ENCODE results near the gene NAIF1. TPM values are rescaled to one million over a fixed set of nuclear protein-coding genes. Genes with fewer than 3 reads are reported as not detected.
"Not testable (repeated sequence)": the region's sequence is repeated elsewhere in the genome, so short reads cannot be mapped to it uniquely, and the experiment has no call there.

The NAIF1 gene
- total RNA-seq, 4 donors from 2014 or later: 3.8 to 27.4 (median 10.6) TPM

DNA sequence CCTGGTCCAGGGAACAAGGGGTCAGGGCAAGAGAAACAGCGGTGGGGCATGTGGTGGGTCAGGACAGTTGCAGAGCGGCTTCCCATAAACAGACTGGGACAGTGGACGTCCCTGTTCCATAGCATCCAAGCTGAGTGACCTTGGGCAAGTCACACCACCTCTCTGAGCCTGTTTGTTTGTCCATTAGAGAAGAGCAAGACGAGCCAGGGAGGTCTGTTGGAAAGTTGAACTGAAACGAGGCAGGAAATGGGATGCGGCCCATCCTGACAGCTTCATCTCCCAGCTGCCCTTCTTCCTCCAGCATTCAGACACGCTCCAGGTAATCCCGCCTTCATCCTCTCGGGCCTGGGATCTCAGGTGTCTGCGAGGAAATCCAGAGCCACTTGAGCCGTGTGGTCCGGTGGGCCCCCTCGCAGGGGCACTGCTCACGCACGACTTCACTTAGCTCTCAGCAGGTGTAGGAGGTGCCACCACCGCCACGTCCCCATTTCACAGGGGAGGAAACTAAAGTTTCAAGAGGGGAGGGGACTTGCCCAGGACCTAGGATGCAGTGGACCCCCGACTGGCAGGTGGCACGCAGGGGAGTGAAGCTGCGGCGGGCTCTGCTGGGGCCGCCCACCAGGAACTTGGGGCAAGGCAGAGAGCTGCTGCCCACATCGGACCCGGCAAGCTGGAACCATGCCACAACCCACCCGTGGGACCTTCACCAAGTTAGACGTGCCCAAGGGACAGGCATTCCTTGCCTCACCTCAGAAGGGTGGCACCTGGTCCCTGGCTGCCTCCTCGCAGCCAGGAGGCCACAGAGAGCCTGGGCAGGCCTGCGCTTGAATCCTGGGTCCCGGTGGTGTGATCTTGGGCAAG, 47.4 kb upstream of the NAIF1 start:
- Histone ChIP-seq H3K36me3 (no peaks in the 10 kb centered on the region), H3K4me1 (no peaks in the 10 kb centered on the region), H3K27ac (no peak overlapping the region), H3K27me3 (no peaks in the 10 kb centered on the region), H3K9me3 (no peaks in the 10 kb centered on the region), H3K4me3 (no peak overlapping the region)
- no peak for TF ChIP-seq POLR2A (IDR thresholded peaks at IDR 0.05)
- TF ChIP-seq, protein P1, sequence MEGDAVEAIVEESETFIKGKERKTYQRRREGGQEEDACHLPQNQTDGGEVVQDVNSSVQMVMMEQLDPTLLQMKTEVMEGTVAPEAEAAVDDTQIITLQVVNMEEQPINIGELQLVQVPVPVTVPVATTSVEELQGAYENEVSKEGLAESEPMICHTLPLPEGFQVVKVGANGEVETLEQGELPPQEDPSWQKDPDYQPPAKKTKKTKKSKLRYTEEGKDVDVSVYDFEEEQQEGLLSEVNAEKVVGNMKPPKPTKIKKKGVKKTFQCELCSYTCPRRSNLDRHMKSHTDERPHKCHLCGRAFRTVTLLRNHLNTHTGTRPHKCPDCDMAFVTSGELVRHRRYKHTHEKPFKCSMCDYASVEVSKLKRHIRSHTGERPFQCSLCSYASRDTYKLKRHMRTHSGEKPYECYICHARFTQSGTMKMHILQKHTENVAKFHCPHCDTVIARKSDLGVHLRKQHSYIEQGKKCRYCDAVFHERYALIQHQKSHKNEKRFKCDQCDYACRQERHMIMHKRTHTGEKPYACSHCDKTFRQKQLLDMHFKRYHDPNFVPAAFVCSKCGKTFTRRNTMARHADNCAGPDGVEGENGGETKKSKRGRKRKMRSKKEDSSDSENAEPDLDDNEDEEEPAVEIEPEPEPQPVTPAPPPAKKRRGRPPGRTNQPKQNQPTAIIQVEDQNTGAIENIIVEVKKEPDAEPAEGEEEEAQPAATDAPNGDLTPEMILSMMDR (IDR thresholded peaks at IDR 0.05): no peak
- intact Hi-C loops (cut with DNase I; ENCODE audit: low total_unique reads): loop anchor here (10.0 kb wide), 1 partner anchor 80 kb away; no protein-coding TSS in a partner anchor
- DNase-seq: peak; percentile 16 to 31

DNA sequence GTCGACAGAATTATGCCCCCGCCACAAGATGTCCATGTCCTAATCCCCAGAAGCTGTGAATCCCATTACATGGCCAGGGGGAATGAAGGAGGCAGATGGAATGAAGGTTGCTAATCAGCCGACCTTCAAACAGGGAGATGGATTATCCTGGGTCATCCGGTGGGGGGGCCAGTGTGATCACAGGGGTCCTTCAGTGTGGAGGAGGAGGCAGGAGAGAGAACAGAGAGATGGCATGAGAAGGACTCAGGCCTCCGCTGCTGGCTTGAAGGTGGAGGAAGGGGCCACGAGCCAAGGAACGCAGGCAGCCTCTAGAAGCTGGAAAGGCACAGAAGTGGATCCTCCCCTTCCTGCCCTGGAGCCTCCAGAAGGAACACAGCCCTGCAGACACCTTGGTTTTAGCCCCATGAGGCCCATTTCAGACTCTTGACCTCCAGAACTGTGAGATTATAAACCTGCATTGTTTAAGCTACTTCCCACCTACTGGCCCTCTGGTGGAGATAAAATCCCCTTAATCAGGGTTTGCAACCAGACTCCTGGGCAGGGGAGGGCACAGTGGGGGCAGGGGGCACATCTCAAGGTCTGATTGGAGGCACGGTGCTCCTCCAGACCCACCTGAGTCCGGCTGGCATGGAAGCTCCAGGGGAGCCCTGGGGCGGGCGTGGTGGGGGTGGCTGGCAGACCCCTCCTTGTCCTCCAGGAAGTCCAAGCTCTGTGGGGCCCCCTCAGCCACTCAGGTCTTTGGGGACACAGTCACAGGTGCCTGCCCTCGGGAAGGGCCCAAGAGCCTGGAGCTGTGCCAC, 46.6 kb upstream of the NAIF1 start:
- intact Hi-C loops (cut with DNase I; ENCODE audit: low total_unique reads): loop anchor here (10.0 kb wide), 1 partner anchor 79 kb away; no protein-coding TSS in a partner anchor
- Histone ChIP-seq H3K4me1 (no peaks in the 10 kb centered on the region), H3K36me3 (no peaks in the 10 kb centered on the region), H3K4me3 (no peak overlapping the region), H3K27me3 (no peaks in the 10 kb centered on the region), H3K9me3 (no peaks in the 10 kb centered on the region), H3K27ac (no peak overlapping the region)
- DNase-seq: no peak
- TF ChIP-seq, protein P1 (IDR thresholded peaks at IDR 0.05): no peak
- TF ChIP-seq POLR2A (IDR thresholded peaks at IDR 0.05): no peak

DNA sequence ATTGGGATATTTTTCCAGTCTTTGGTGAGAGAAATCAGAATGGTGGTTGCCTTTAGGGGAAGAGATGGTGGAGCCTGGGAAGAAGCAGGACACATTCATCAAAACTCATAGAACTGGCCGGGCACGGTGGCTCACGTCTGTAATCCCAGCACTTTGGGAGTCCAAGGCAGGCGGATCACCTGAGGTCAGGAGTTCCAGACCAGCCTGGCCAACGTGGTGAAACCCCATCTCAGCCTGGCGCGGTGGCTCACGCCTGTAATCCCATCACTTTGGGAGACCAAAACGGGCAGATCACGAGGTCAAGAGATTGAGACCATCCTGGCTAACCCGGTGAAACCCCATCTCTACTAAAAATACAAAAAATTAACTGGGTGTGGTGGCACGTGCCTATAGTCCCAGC, 44.6 kb upstream of the NAIF1 start:
- H3K9me3 ChIP-seq, H3K36me3 ChIP-seq, DNase-seq, H3K4me1 ChIP-seq, H3K27ac ChIP-seq, H3K4me3 ChIP-seq, H3K27me3 ChIP-seq: not testable (repeated sequence)
- intact Hi-C loops (cut with DNase I; ENCODE audit: low total_unique reads): loop anchor here (10.0 kb wide), 1 partner anchor 77 kb away; no protein-coding TSS in a partner anchor

DNA sequence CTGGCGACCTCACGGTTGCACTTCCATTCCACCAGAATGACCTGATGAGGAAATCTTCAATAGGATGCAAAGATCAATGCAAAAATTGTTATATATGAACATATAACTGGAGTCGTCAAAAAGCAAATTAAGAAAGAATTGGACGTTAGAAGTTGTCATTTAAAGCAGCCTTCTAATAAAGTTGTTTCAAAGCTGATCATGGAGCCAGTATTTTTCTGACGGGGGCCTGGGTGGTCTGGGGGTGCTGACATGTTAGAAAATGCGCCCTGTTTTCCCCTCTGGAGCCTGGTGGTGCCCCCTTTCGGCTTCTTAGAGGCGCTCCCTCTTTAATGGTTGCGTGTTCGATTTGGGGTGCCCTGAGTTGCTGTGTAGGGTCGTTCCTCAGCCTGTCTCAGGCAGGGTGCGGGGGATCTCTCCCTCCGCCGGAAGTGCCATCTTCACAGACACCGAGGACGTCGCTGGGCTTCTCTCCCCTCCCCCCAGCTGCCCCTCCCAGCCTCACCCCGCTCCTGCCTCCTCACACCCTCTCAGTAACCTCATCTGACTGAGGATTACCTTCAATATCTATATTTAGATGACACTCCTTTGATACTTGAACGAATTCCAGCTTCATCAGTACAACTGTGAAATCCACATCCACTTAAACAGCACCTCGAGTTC, 42.1 kb upstream of the NAIF1 start:
- TF ChIP-seq, protein P1 (IDR thresholded peaks at IDR 0.05): no peak
- no peak for TF ChIP-seq POLR2A (IDR thresholded peaks at IDR 0.05)
- H3K27ac ChIP-seq: peak overlapping the region; percentile 21
- H3K36me3 ChIP-seq: no peaks in the 10 kb centered on the region
- no peaks in the 10 kb centered on the region for H3K27me3 ChIP-seq
- no peak overlapping the region for H3K4me3 ChIP-seq
- intact Hi-C loops (cut with DNase I; ENCODE audit: low total_unique reads): no loop called here
- DNase-seq: no peak
- no peaks in the 10 kb centered on the region for H3K9me3 ChIP-seq
- H3K4me1 ChIP-seq: peaks cover under 1 to 2% of the 10 kb centered on the region in 2 donors

DNA sequence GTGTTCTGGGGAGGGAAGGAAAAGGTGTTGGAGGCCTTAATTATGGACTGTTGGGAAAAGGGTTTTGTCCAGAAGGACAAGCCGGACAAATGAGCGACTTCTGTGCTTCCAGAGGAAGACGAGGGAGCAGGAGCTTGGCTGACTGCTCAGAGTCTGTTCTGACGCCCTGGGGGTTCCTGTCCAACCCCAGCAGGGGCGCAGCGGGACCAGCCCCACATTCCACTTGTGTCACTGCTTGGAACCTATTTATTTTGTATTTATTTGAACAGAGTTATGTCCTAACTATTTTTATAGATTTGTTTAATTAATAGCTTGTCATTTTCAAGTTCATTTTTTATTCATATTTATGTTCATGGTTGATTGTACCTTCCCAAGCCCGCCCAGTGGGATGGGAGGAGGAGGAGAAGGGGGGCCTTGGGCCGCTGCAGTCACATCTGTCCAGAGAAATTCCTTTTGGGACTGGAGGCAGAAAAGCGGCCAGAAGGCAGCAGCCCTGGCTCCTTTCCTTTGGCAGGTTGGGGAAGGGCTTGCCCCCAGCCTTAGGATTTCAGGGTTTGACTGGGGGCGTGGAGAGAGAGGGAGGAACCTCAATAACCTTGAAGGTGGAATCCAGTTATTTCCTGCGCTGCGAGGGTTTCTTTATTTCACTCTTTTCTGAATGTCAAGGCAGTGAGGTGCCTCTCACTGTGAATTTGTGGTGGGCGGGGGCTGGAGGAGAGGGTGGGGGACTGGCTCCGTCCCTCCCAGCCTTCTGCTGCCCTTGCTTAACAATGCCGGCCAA, 41.3 kb upstream of the NAIF1 start:
- Histone ChIP-seq H3K27me3 (no peaks in the 10 kb centered on the region), H3K4me1 (peaks cover 7 to 8% of the 10 kb centered on the region in 2 donors), H3K27ac (peak overlapping the region in 1 of 2 donors; percentile 21), H3K9me3 (no peaks in the 10 kb centered on the region), H3K36me3 (no peaks in the 10 kb centered on the region), H3K4me3 (no peak overlapping the region)
- intact Hi-C loops (cut with DNase I; ENCODE audit: low total_unique reads): no loop called here
- TF ChIP-seq, protein P1 (IDR thresholded peaks at IDR 0.05): no peak
- TF ChIP-seq POLR2A (IDR thresholded peaks at IDR 0.05): no peak
- no peak for DNase-seq
